A549 (cell line): ENCODE results near the gene CACNA1D. TPM values are rescaled to one million over a fixed set of nuclear protein-coding genes. Genes with fewer than 3 reads are reported as not detected.
A peak's percentile ranks its signal among the peaks of the same experiment; 100 is the strongest.

ENCODE experiments used
- ATAC-seq, 2 experiments: fragments of 200-7000 bp in 1 of 2; fragments of >200 bp in 1 of 2; cut with Nextera tagmentation in 1 of 2; cut with Tn5 transposase in 1 of 2; 3 replicates each; pipeline versions ENCODE4 v1.8.0 to v1.9.1; 2018 to 2020; ENCODE audit warnings: mild to moderate bottlenecking in 1 of 2, moderate library complexity in 1 of 2
- CTCF ChIA-PET: fragments of 300-600 bp; sonication (Branson Sonifier 250); formaldehyde crosslinking; extraction: SDS; loops from one replicate; lab custom pipeline; 2021; ENCODE audit warnings: antibody characterized with exemption, inconsistent platforms; lab: Yijun Ruan, JAX
- POLR2A ChIA-PET: fragments of 350-600 bp; formaldehyde crosslinking; extraction: SDS; loops from one replicate; lab custom pipeline; 2021; ENCODE audit warnings: antibody characterized with exemption, inconsistent platforms; lab: Yijun Ruan, JAX
- DNase-seq, 2 experiments: peaks; one replicate each; pipeline versions ENCODE4 v3.0.0 to v3.0.0-alpha.2; 2011 to 2016; ENCODE audit warnings: low read depth in 1 of 2, low spot score in 1 of 2
- FAIRE-seq: peaks from 2 replicates; lab custom pipeline; 2011; peaks lifted over from hg19 to GRCh38; lab: Jason Lieb, UNC
- H3K27ac ChIP-seq, 2 experiments: fragments of >200 bp; sonication (Bioruptor Twin); formaldehyde crosslinking; 3 replicates each; pipeline ENCODE4 v1.5.1; 2016 to 2017
- H3K4me1 ChIP-seq: fragments of >200 bp; sonication (Bioruptor Twin); formaldehyde crosslinking; 3 replicates; pipeline ENCODE4 v1.6.1; 2016
- H3K4me2 ChIP-seq: fragments of >200 bp; sonication (Bioruptor Twin); formaldehyde crosslinking; 3 replicates; pipeline ENCODE4 v1.6.1; 2016
- H3K4me3 ChIP-seq: fragments of >200 bp; sonication (Bioruptor Twin); formaldehyde crosslinking; 3 replicates; pipeline ENCODE4 v1.5.1; 2016
- H3K9me3 ChIP-seq: fragments of >200 bp; sonication (Bioruptor Twin); formaldehyde crosslinking; 3 replicates; pipeline ENCODE4 v1.6.1; 2016
- CBX2 ChIP-seq: fragments of 200-600 bp; sonication (generic); IDR thresholded peaks from 2 replicates; pipeline ENCODE4 v1.6.1; 2016; ENCODE audit warnings: low read depth, mild to moderate bottlenecking, borderline replicate concordance
- CBX8 ChIP-seq: fragments of 200-600 bp; sonication (generic); IDR thresholded peaks from 2 replicates; pipeline ENCODE4 v1.6.1; 2016
- CEBPB ChIP-seq, 2 experiments: fragments of >200 bp in 1 of 2; sonication (Bioruptor Twin) in 1 of 2; formaldehyde crosslinking in 1 of 2; IDR thresholded peaks; 2 replicates each; pipeline ENCODE4 v1.6.1; 2012 to 2016
- CTCF ChIP-seq: fragments of >200 bp; sonication (Bioruptor Twin); formaldehyde crosslinking; IDR thresholded peaks from 3 replicates; pipeline ENCODE4 v1.5.1; 2016
- EHF ChIP-seq: fragments of 250-450 bp; sonication (Bioruptor Pico); IDR thresholded peaks from 2 replicates; pipeline ENCODE4 v1.5.0; 2020; ENCODE audit warnings: mild to moderate bottlenecking
- EHMT2 ChIP-seq: fragments of 200-600 bp; sonication (generic); IDR thresholded peaks from 2 replicates; pipeline ENCODE4 v1.6.1; 2016; ENCODE audit warnings: antibody characterized with exemption, low read depth, mild to moderate bottlenecking, moderate library complexity
- ELK1 ChIP-seq: fragments of 150-350 bp; IDR thresholded peaks from 2 replicates; pipeline ENCODE4 v1.6.1; 2014; ENCODE audit warnings: low read depth, mild to moderate bottlenecking, low read length
- EP300 ChIP-seq, 2 experiments: fragments of >200 bp; sonication (Bioruptor Twin); formaldehyde crosslinking; IDR thresholded peaks; 2 replicates in 1 of 2; 3 replicates in 1 of 2; pipeline ENCODE4 v1.6.1; 2016 to 2017
- FOXS1 ChIP-seq: fragments of 250-450 bp; sonication (Bioruptor Pico); IDR thresholded peaks from 2 replicates; pipeline ENCODE4 v1.5.0; 2020; ENCODE audit warnings: mild to moderate bottlenecking, moderate library complexity
- GATA3 ChIP-seq: IDR thresholded peaks from 2 replicates; pipeline ENCODE4 v1.6.1; 2012; ENCODE audit warnings: borderline replicate concordance
- HDAC2 ChIP-seq: fragments of 200-600 bp; sonication (generic); IDR thresholded peaks from 2 replicates; pipeline ENCODE4 v1.6.1; 2016
- HOXB5 ChIP-seq: fragments of 250-450 bp; sonication (Bioruptor Pico); IDR thresholded peaks from 2 replicates; pipeline ENCODE4 v1.5.0; 2020; ENCODE audit warnings: mild to moderate bottlenecking, moderate library complexity
- JUN ChIP-seq, 2 experiments: fragments of >200 bp; sonication (Bioruptor Twin); formaldehyde crosslinking; IDR thresholded peaks; 2 replicates in 1 of 2; 3 replicates in 1 of 2; pipeline ENCODE4 v1.6.1; 2016 to 2017
- MAZ ChIP-seq: fragments of 150-350 bp; IDR thresholded peaks from 2 replicates; pipeline ENCODE4 v1.6.1; 2014; ENCODE audit warnings: antibody characterized with exemption, low read depth, low read length, borderline replicate concordance
- NPAS2 ChIP-seq: fragments of 250-450 bp; sonication (Bioruptor Pico); IDR thresholded peaks from 2 replicates; pipeline ENCODE4 v1.8.0; 2022; ENCODE audit warnings: mild to moderate bottlenecking, moderate library complexity, borderline replicate concordance
- PHF8 ChIP-seq: fragments of 200-600 bp; sonication (generic); IDR thresholded peaks from 2 replicates; pipeline ENCODE4 v1.6.1; 2016; ENCODE audit warnings: low read depth, mild to moderate bottlenecking, antibody characterized with exemption, moderate library complexity, borderline replicate concordance
- RAD21 ChIP-seq, 2 experiments: fragments of >200 bp in 1 of 2; sonication (Bioruptor Twin) in 1 of 2; formaldehyde crosslinking in 1 of 2; IDR thresholded peaks in 1 of 2; conservative IDR thresholded peaks in 1 of 2; 2 replicates in 1 of 2; 3 replicates in 1 of 2; pipeline ENCODE4 v1.6.1; 2012 to 2018; ENCODE audit warnings: inconsistent platforms in 1 of 2
- RARB ChIP-seq: fragments of 250-450 bp; sonication (Bioruptor Pico); IDR thresholded peaks from 2 replicates; pipeline ENCODE4 v1.8.0; 2021; ENCODE audit warnings: mild to moderate bottlenecking, moderate library complexity
- RCOR1 ChIP-seq: fragments of 150-350 bp; IDR thresholded peaks from 2 replicates; pipeline ENCODE4 v1.6.1; 2014; ENCODE audit warnings: antibody characterized with exemption, low read length, low read depth
- RNF2 ChIP-seq: fragments of 200-600 bp; sonication (generic); IDR thresholded peaks from 2 replicates; pipeline ENCODE4 v1.6.1; 2016; ENCODE audit warnings: low read depth, mild to moderate bottlenecking, antibody characterized with exemption, moderate library complexity, borderline replicate concordance
- SMC3 ChIP-seq: fragments of >200 bp; sonication (Bioruptor Twin); formaldehyde crosslinking; IDR thresholded peaks from 3 replicates; pipeline ENCODE4 v1.6.1; 2018; ENCODE audit warnings: inconsistent platforms
- TP53 ChIP-seq: fragments of 250-450 bp; sonication (Bioruptor Pico); IDR thresholded peaks from 2 replicates; pipeline ENCODE4 v1.5.0; 2021; ENCODE audit warnings: mild to moderate bottlenecking, moderate library complexity
- USF2 ChIP-seq: fragments of 450-650 bp; IDR thresholded peaks from 2 replicates; pipeline ENCODE4 v1.6.1; 2014; ENCODE audit warnings: antibody characterized with exemption
- ZNF302 ChIP-seq: fragments of 250-450 bp; sonication (Bioruptor Pico); IDR thresholded peaks from 2 replicates; pipeline ENCODE4 v1.9.0; 2021; ENCODE audit warnings: inconsistent platforms, mild to moderate bottlenecking, moderate library complexity
- WGBS: methylation state at CpG from one replicate; pipeline ENCODE4 v1.1.6; 2017; ENCODE audit errors: missing lambda C conversion rate; 5-methylcytosine and 5-hydroxymethylcytosine counted together
- polyA plus RNA-seq, 4 experiments: library from polyadenylated mRNA; depleted of rRNA in 3 of 4; stranded (reverse); fragments of >200 nt; fragmentation: RNase III in 1 of 4; extraction: RNeasy Plus Mini Kit Qiagen cat#74134 plus additional on column Dnase treatment in 1 of 4; gene quantifications; 2 replicates in 3 of 4; 3 replicates in 1 of 4; pipeline ENCODE4 v1.2.3, GENCODE V29; 2011 to 2017
- TF ChIP-seq, protein P1 (sequence below): fragments of >200 bp; sonication (Bioruptor Twin); formaldehyde crosslinking; IDR thresholded peaks from 2 replicates; pipeline ENCODE4 v1.6.1; 2016
- TF ChIP-seq, protein P2 (sequence below): fragments of 200-600 bp; sonication (generic); IDR thresholded peaks from 2 replicates; pipeline ENCODE4 v1.6.1; 2016; ENCODE audit warnings: antibody characterized with exemption, mild to moderate bottlenecking, moderate library complexity
- TF ChIP-seq, protein P3 (sequence below): fragments of 250-450 bp; sonication (Bioruptor Pico); IDR thresholded peaks from 2 replicates; pipeline ENCODE4 v1.5.0; 2020; ENCODE audit warnings: low read depth, mild to moderate bottlenecking, moderate library complexity

Gene CACNA1D
- polyA plus RNA-seq, 2 of the 4 experiments (the other 2 are of a cell fraction) = 1.1 to 10.7 TPM

DNA sequence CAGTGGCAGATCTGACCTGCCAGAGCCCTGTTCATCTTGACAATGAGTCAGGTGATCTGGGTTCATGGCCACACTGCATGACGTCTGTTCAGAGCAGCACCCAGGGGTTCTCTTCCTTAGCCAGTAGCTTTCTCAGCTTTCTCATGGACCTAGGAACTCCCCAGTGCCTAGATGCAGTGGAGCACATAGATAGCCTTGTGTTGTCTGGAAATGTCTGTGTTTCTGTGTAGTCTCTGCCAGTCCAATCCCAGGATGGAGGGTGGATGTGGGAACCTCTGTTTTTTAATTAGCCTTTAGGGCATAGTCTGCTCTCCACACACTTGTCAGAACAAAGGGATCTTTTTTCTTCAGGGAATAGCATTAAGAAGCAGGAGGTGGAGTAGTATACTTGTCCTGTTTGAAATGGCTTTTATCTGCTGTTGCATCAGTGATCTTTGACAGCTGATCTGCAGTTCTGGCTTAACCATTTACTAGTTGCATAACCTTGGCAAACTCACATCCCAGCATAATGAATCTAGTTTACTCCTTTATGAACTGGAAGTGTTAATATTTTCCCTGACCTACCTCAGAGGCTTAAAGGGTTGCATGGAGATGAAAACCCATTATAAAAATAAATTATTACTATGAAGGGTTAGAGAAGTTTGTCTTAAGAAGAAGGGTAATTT is 16.1 kb upstream of the CACNA1D start:
- FAIRE-seq (no peak), ATAC-seq (peak; percentile 84 to 86), DNase-seq (peak; percentile 19 to 68)
- H3K4me2 ChIP-seq = peak overlapping the region; percentile 72
- peaks cover 31% of the 10 kb centered on the region for H3K4me1 ChIP-seq
- H3K4me3 ChIP-seq = no peak overlapping the region
- H3K27ac ChIP-seq = peak overlapping the region; percentile 84 to 85
- POLR2A ChIA-PET = no interaction called here
- WGBS = 6% methylated on average over 1 of the region's 1 CpG
- H3K9me3 ChIP-seq = no peaks in the 10 kb centered on the region
- TF ChIP-seq SMC3 (no peak), RNF2 (no peak), GATA3 (peak; percentile 84), RAD21 (conservative IDR thresholded peaks at IDR 0.05 in 1 of 2, IDR thresholded peaks at IDR 0.05 in 1 of 2) (no peak; a peak in 1 of 5 replicates), CEBPB (IDR thresholded peaks at IDR 0.05) (peak; percentile 78 to 84), FOXS1 (no peak), ZNF302 (CRISPR knock-in tag) (no peak), EP300 (IDR thresholded peaks at IDR 0.05) (peak; percentile 48 to 61; a peak in 2 of 5 replicates), EHMT2 (no peak), JUN (IDR thresholded peaks at IDR 0.05) (peak in 1 of 2 experiments; percentile 55; a peak in 2 of 5 replicates)
- TF ChIP-seq, protein P1, sequence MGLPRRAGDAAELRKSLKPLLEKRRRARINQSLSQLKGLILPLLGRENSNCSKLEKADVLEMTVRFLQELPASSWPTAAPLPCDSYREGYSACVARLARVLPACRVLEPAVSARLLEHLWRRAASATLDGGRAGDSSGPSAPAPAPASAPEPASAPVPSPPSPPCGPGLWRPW = peak; percentile 52; the same call in 1 of the 2 replicates
- CTCF ChIA-PET = no interaction called here

DNA sequence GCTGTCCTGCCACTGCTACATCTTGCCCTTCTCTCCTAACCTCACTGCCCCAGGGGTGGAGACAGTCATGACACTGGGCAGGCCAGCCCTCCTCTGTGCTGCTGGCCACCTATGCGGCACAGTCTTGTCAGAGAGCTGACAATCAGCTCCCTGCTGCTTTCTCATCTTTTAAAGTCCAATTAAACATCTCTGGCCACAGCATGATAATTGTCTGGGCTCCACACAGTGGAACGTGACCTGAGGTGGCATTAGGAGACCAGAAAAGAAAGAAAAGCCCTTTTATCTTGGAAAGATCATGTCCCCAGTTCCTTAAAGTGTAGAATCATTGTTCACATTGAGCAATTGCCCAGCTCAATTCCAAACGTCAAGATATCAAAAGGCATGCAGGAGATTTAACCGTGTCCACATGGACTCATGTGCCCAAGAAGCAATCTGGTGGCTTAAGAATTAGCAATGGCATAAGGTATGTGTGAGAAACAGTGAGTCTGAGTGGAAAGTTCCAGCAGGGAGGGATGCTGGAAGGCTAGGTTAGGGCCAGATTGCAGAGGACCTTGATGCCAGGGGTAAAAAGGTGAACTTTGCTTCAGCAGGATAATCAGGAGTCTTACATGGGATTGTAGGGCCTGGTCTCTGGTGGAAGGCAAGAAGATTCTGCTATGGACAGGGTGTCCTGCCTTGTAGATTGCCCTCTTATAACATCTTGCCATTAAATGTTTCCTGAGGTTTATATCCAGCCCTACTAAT is 15.3 kb upstream of the CACNA1D start:
- peak overlapping the region; percentile 72 for H3K4me2 ChIP-seq
- H3K4me1 ChIP-seq = peaks cover 31% of the 10 kb centered on the region
- WGBS = 37% methylated on average over 4 of the region's 4 CpGs
- H3K4me3 ChIP-seq = no peak overlapping the region
- H3K9me3 ChIP-seq = no peaks in the 10 kb centered on the region
- peak; percentile 88 to 89 for ATAC-seq
- peak overlapping the region; percentile 84 to 85 for H3K27ac ChIP-seq
- ChIA-PET POLR2A (no interaction called here), CTCF (interaction anchor here (1.4 kb wide), 1 partner anchor 231 kb away, joined by 4 read pairs; no protein-coding TSS in a partner anchor)
- no peak for FAIRE-seq
- no peak for DNase-seq
- TF ChIP-seq RARB (CRISPR knock-in tag) (no peak), PHF8 (no peak), HDAC2 (no peak), EHF (CRISPR knock-in tag) (no peak), CBX8 (no peak), CEBPB (IDR thresholded peaks at IDR 0.05) (no peak), RCOR1 (no peak), USF2 (no peak), CTCF (no peak), ELK1 (no peak), HOXB5 (CRISPR knock-in tag) (no peak), MAZ (no peak), CBX2 (no peak), EP300 (IDR thresholded peaks at IDR 0.05) (no peak), NPAS2 (CRISPR knock-in tag) (no peak), TP53 (CRISPR knock-in tag) (no peak), GATA3 (no peak)
- TF ChIP-seq, protein P2, sequence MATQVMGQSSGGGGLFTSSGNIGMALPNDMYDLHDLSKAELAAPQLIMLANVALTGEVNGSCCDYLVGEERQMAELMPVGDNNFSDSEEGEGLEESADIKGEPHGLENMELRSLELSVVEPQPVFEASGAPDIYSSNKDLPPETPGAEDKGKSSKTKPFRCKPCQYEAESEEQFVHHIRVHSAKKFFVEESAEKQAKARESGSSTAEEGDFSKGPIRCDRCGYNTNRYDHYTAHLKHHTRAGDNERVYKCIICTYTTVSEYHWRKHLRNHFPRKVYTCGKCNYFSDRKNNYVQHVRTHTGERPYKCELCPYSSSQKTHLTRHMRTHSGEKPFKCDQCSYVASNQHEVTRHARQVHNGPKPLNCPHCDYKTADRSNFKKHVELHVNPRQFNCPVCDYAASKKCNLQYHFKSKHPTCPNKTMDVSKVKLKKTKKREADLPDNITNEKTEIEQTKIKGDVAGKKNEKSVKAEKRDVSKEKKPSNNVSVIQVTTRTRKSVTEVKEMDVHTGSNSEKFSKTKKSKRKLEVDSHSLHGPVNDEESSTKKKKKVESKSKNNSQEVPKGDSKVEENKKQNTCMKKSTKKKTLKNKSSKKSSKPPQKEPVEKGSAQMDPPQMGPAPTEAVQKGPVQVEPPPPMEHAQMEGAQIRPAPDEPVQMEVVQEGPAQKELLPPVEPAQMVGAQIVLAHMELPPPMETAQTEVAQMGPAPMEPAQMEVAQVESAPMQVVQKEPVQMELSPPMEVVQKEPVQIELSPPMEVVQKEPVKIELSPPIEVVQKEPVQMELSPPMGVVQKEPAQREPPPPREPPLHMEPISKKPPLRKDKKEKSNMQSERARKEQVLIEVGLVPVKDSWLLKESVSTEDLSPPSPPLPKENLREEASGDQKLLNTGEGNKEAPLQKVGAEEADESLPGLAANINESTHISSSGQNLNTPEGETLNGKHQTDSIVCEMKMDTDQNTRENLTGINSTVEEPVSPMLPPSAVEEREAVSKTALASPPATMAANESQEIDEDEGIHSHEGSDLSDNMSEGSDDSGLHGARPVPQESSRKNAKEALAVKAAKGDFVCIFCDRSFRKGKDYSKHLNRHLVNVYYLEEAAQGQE = no peak
- TF ChIP-seq, protein P3, sequence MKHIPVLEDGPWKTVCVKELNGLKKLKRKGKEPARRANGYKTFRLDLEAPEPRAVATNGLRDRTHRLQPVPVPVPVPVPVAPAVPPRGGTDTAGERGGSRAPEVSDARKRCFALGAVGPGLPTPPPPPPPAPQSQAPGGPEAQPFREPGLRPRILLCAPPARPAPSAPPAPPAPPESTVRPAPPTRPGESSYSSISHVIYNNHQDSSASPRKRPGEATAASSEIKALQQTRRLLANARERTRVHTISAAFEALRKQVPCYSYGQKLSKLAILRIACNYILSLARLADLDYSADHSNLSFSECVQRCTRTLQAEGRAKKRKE (CRISPR knock-in tag) = no peak
